H1 (cell line): ENCODE results near the gene KCNH5. TPM values are rescaled to one million over a fixed set of nuclear protein-coding genes. Genes with fewer than 3 reads are reported as not detected.

ENCODE experiments used
- CTCF ChIA-PET: fragments of 300-600 bp; sonication (Branson Sonifier 250); formaldehyde crosslinking; loops from one replicate; lab custom pipeline; 2021; ENCODE audit not compliant: partially characterized antibody; lab: Charles Lee
- POLR2A ChIA-PET: fragments of 300-600 bp; sonication (Branson Sonifier 250); formaldehyde crosslinking; loops from one replicate; lab custom pipeline; 2021; ENCODE audit warnings: inconsistent platforms; ENCODE audit not compliant: partially characterized antibody; lab: Charles Lee
- DNase-seq, 2 experiments: peaks; one replicate each; pipeline versions ENCODE4 v3.0.0 to v3.0.0-alpha.2; 2010 to 2022; ENCODE audit warnings: low spot score in 2 of 2, low read depth in 1 of 2, mixed read lengths in 1 of 2
- FAIRE-seq: peaks from 2 replicates; lab custom pipeline; 2011; peaks lifted over from hg19 to GRCh38; lab: Jason Lieb, UNC
- H2AFZ ChIP-seq: 2 replicates; pipeline ENCODE4 v1.8.1; 2012; ENCODE audit warnings: low read length, inconsistent platforms
- H2AK5ac ChIP-seq: 2 replicates; pipeline ENCODE4 v1.6.1; 2013; ENCODE audit warnings: low read depth, low read length
- H2BK120ac ChIP-seq: replicated peaks from 2 replicates; pipeline ENCODE3; 2013; ENCODE audit warnings: low read depth, low read length, inconsistent platforms
- H2BK12ac ChIP-seq: 2 replicates; pipeline ENCODE4 v1.6.1; 2013; ENCODE audit warnings: low read depth, low read length
- H2BK15ac ChIP-seq: 2 replicates; pipeline ENCODE4 v1.6.1; 2013; ENCODE audit warnings: low read length
- H2BK20ac ChIP-seq: 2 replicates; pipeline ENCODE4 v1.6.1; 2013; ENCODE audit warnings: low read length
- H2BK5ac ChIP-seq: 2 replicates; pipeline ENCODE4 v1.6.1; 2013; ENCODE audit warnings: low read depth, low read length
- H3K14ac ChIP-seq: 2 replicates; pipeline ENCODE4 v1.6.1; 2013; ENCODE audit warnings: inconsistent platforms; ENCODE audit not compliant: insufficient read length
- H3K18ac ChIP-seq: 2 replicates; pipeline ENCODE4 v1.6.1; 2013; ENCODE audit warnings: low read length; ENCODE audit errors: extremely low read depth
- H3K23ac ChIP-seq: 2 replicates; pipeline ENCODE4 v1.6.1; 2013; ENCODE audit warnings: inconsistent platforms; ENCODE audit not compliant: insufficient read length
- H3K23me2 ChIP-seq: 2 replicates; pipeline ENCODE4 v1.6.1; 2013; ENCODE audit warnings: low read depth, low read length
- H3K27ac ChIP-seq: 2 replicates; pipeline ENCODE4 v1.6.1; 2011; ENCODE audit warnings: low read depth, low read length, inconsistent platforms
- H3K27me3 ChIP-seq, 4 experiments: replicated peaks in 1 of 4; 1 replicate in 1 of 4; 2 replicates in 3 of 4; pipeline versions ENCODE4 v1.6.1 to v1.8.1; 2011 to 2013; ENCODE audit warnings: low read length in 3 of 4, mild to moderate bottlenecking in 3 of 4, inconsistent platforms in 2 of 4, mixed read lengths in 2 of 4, moderate library complexity in 1 of 4; ENCODE audit not compliant: control insufficient read depth in 3 of 4, insufficient read depth in 3 of 4; ENCODE audit errors: extremely low read depth in 1 of 4
- H3K36me3 ChIP-seq, 4 experiments: 2 replicates each; pipeline versions ENCODE4 v1.6.1 to v1.8.1; 2011 to 2013; ENCODE audit warnings: mild to moderate bottlenecking in 4 of 4, low read length in 3 of 4, moderate library complexity in 2 of 4, control low read depth in 1 of 4, inconsistent platforms in 1 of 4; ENCODE audit not compliant: insufficient read depth in 4 of 4, control insufficient read depth in 2 of 4
- H3K4ac ChIP-seq: replicated peaks from 2 replicates; pipeline ENCODE3; 2013; ENCODE audit warnings: low read length, low read depth, mixed read lengths, inconsistent platforms; ENCODE audit not compliant: insufficient read length
- H3K4me1 ChIP-seq, 4 experiments: replicated peaks in 1 of 4; 1 replicate in 1 of 4; 2 replicates in 3 of 4; pipeline versions ENCODE4 v1.6.1 to v1.8.1; 2011 to 2013; ENCODE audit warnings: low read length in 3 of 4, inconsistent platforms in 2 of 4, mixed read lengths in 1 of 4; ENCODE audit not compliant: insufficient read depth in 4 of 4, control insufficient read depth in 3 of 4
- H3K4me2 ChIP-seq, 2 experiments: 2 replicates each; pipeline versions ENCODE4 v1.6.1 to v1.8.1; 2011 to 2013; ENCODE audit warnings: low read depth in 2 of 2, low read length in 2 of 2, control low read depth in 1 of 2, inconsistent platforms in 1 of 2, mild to moderate bottlenecking in 1 of 2; ENCODE audit not compliant: insufficient read depth in 1 of 2
- H3K4me3 ChIP-seq, 4 experiments: fragments of 200-600, 300-600 bp in 1 of 4; sonication (generic), shearing (Covaris generic), sonication (Bioruptor Twin) in 1 of 4; 2 replicates each; pipeline versions ENCODE4 v1.5.1 to v1.8.1; 2011 to 2016; ENCODE audit warnings: low read length in 4 of 4, low read depth in 3 of 4, control low read depth in 2 of 4, inconsistent platforms in 2 of 4, mild to moderate bottlenecking in 2 of 4, mixed read lengths in 1 of 4, moderate library complexity in 1 of 4; ENCODE audit not compliant: insufficient read depth in 2 of 4; ENCODE audit errors: extremely low read depth in 1 of 4
- H3K56ac ChIP-seq: replicated peaks from 2 replicates; pipeline ENCODE3; 2013; ENCODE audit warnings: low read depth, mild to moderate bottlenecking, mixed read lengths, low read length, inconsistent platforms; ENCODE audit not compliant: insufficient read length
- H3K79me1 ChIP-seq: 2 replicates; pipeline ENCODE4 v1.6.1; 2013; ENCODE audit warnings: low read depth, low read length, control low read depth
- H3K79me2 ChIP-seq, 2 experiments: 2 replicates each; pipeline versions ENCODE4 v1.6.1 to v1.8.1; 2012 to 2013; ENCODE audit warnings: low read length in 2 of 2, mild to moderate bottlenecking in 2 of 2, inconsistent platforms in 1 of 2; ENCODE audit not compliant: insufficient read depth in 2 of 2, control insufficient read depth in 1 of 2
- H3K9ac ChIP-seq, 4 experiments: replicated peaks in 1 of 4; 1 replicate in 1 of 4; 2 replicates in 3 of 4; pipeline versions ENCODE4 v1.6.1 to v1.8.1; 2011 to 2013; ENCODE audit warnings: low read depth in 3 of 4, low read length in 3 of 4, control low read depth in 2 of 4, mild to moderate bottlenecking in 2 of 4, moderate library complexity in 2 of 4, inconsistent platforms in 1 of 4; ENCODE audit errors: extremely low read depth in 1 of 4
- H3K9me3 ChIP-seq, 2 experiments: 2 replicates each; pipeline versions ENCODE4 v1.6.1 to v1.8.1; 2012 to 2013; ENCODE audit warnings: mild to moderate bottlenecking in 2 of 2, moderate library complexity in 2 of 2, control low read depth in 1 of 2, inconsistent platforms in 1 of 2, low read depth in 1 of 2, low read length in 1 of 2, mixed read lengths in 1 of 2; ENCODE audit not compliant: insufficient read depth in 2 of 2
- H4K20me1 ChIP-seq, 2 experiments: replicated peaks in 1 of 2; 2 replicates each; pipeline versions ENCODE3 to v1.8.1; 2011 to 2013; ENCODE audit warnings: inconsistent platforms in 2 of 2, low read length in 2 of 2, mild to moderate bottlenecking in 1 of 2; ENCODE audit not compliant: insufficient read depth in 2 of 2, control insufficient read depth in 1 of 2
- H4K5ac ChIP-seq: 2 replicates; pipeline ENCODE4 v1.6.1; 2013; ENCODE audit warnings: low read length, low read depth, mixed read lengths, inconsistent platforms; ENCODE audit not compliant: insufficient read length
- H4K8ac ChIP-seq: 2 replicates; pipeline ENCODE4 v1.8.0; 2013; ENCODE audit warnings: mild to moderate bottlenecking, moderate library complexity, low read length, inconsistent platforms; ENCODE audit not compliant: insufficient read depth; ENCODE audit errors: extremely low read depth
- H4K91ac ChIP-seq: replicated peaks from 2 replicates; pipeline ENCODE3; 2013; ENCODE audit warnings: low read length, mixed read lengths, inconsistent platforms; ENCODE audit not compliant: insufficient read length
- JUND ChIP-seq: IDR thresholded peaks from 2 replicates; pipeline ENCODE4 v1.6.1; 2011; ENCODE audit warnings: mild to moderate bottlenecking, improper control_type of control experiment, low read length
- KDM4A ChIP-seq: IDR thresholded peaks from one replicate; pipeline ENCODE4 v1.7.1; 2012; ENCODE audit warnings: low read depth, mild to moderate bottlenecking, moderate library complexity, low read length, inconsistent platforms; ENCODE audit not compliant: severe bottlenecking
- KDM5A ChIP-seq: fragments of 200-600 bp; IDR thresholded peaks from 2 replicates; pipeline ENCODE4 v1.7.1; 2012; ENCODE audit warnings: mild to moderate bottlenecking, low read length, inconsistent platforms, mixed read lengths
- POLR2A ChIP-seq, 2 experiments: IDR thresholded peaks; 1 replicate in 1 of 2; 2 replicates in 1 of 2; pipeline ENCODE4 v1.6.1; 2011; ENCODE audit warnings: low read depth in 2 of 2, low read length in 2 of 2, mild to moderate bottlenecking in 2 of 2; ENCODE audit errors: control extremely low read depth in 1 of 2
- RAD21 ChIP-seq, 2 experiments: IDR thresholded peaks in 1 of 2; conservative IDR thresholded peaks in 1 of 2; 2 replicates each; pipeline ENCODE4 v1.6.1; 2011; ENCODE audit warnings: low read depth in 2 of 2, low read length in 2 of 2, improper control_type of control experiment in 1 of 2, inconsistent platforms in 1 of 2, mild to moderate bottlenecking in 1 of 2, moderate library complexity in 1 of 2
- RBBP5 ChIP-seq: IDR thresholded peaks from 2 replicates; pipeline ENCODE4 v1.7.1; 2012; ENCODE audit warnings: low read depth, mild to moderate bottlenecking, inconsistent platforms, low read length, moderate library complexity, borderline replicate concordance
- SIN3A ChIP-seq, 2 experiments: IDR thresholded peaks in 1 of 2; conservative IDR thresholded peaks in 1 of 2; 2 replicates each; pipeline ENCODE4 v1.6.1; 2011 to 2012; ENCODE audit warnings: low read length in 2 of 2, improper control_type of control experiment in 1 of 2, low read depth in 1 of 2, mild to moderate bottlenecking in 1 of 2
- SIRT6 ChIP-seq: IDR thresholded peaks from one replicate; pipeline ENCODE4 v1.7.1; 2012; ENCODE audit warnings: low read length, inconsistent platforms
- SIX5 ChIP-seq: IDR thresholded peaks from 2 replicates; pipeline ENCODE4 v1.6.1; 2011; ENCODE audit warnings: mild to moderate bottlenecking, low read depth, low read length
- SP1 ChIP-seq: IDR thresholded peaks from 2 replicates; pipeline ENCODE4 v1.6.1; 2011; ENCODE audit warnings: low read depth, low read length
- SP4 ChIP-seq: IDR thresholded peaks from 2 replicates; pipeline ENCODE4 v1.6.1; 2012; ENCODE audit warnings: low read length, inconsistent platforms
- YY1 ChIP-seq: IDR thresholded peaks from 2 replicates; pipeline ENCODE4 v1.6.1; 2011; ENCODE audit warnings: low read depth, mild to moderate bottlenecking, low read length
- WGBS, 2 experiments: shearing (Covaris generic) in 1 of 2; methylation state at CpG; one replicate each; pipeline versions ENCODE4 v1.1.6 to v1.1.7; 2013 to 2015; ENCODE audit warnings: low lambda C conversion rate in 2 of 2, mixed read lengths in 2 of 2, inconsistent platforms in 1 of 2, low coverage in 1 of 2, missing lambda C conversion rate in 1 of 2; ENCODE audit not compliant: insufficient replicate concordance in 2 of 2, insufficient coverage in 1 of 2, insufficient read length in 1 of 2; ENCODE audit errors: extremely low coverage in 1 of 2, missing lambda C conversion rate in 1 of 2; 5-methylcytosine and 5-hydroxymethylcytosine counted together
- polyA plus RNA-seq, 7 experiments: library from polyadenylated mRNA; depleted of rRNA in 3 of 7; stranded (reverse) in 5 of 7; unstranded in 2 of 7; fragments of >200 nt in 5 of 7; fragments of 200-250 nt in 2 of 7; gene quantifications; 1 replicate in 5 of 7; 2 replicates in 1 of 7; 4 replicates in 1 of 7; pipeline versions ENCODE4 v1.2.1 to v1.2.3, GENCODE V29; 2011 to 2013; ENCODE audit warnings: missing spikeins in 2 of 7, mixed read lengths in 2 of 7
- total RNA-seq: library from RNA; stranded (reverse); fragmentation: NEBNext Ultra II Directional; extraction: Animal tissue kit (Norgen Biotek cat#: 25700); gene quantifications from 2 replicates; pipeline ENCODE4 v1.2.1, GENCODE V29; 2021
- TF ChIP-seq, protein P1 (sequence below): IDR thresholded peaks from 2 replicates; pipeline ENCODE4 v1.6.1; 2012; ENCODE audit warnings: inconsistent platforms
- TF ChIP-seq, protein P2 (sequence below): IDR thresholded peaks from 2 replicates; pipeline ENCODE4 v1.6.1; 2011; ENCODE audit warnings: low read length, improper control_type of control experiment

Gene KCNH5
- total and polyA plus RNA-seq, 2 of the 8 experiments (the other 6 are each of a cell fraction or from before 2014, with no cell fraction given): 0.24 to 0.50 TPM

- Histone ChIP-seq H3K9me3 (no peaks in the 10 kb centered on the region), H4K8ac (no peak overlapping the region), H3K9ac (no peak overlapping the region), H3K79me1 (no peaks in the 10 kb centered on the region), H3K79me2 (no peaks in the 10 kb centered on the region), H4K91ac (no peak overlapping the region), H3K36me3 (no peaks in the 10 kb centered on the region), H3K4me2 (no peak overlapping the region), H2BK120ac (no peak overlapping the region), H3K14ac (no peak overlapping the region), H3K4me3 (no peak overlapping the region), H2BK5ac (no peak overlapping the region), H3K27me3 (no peaks in the 10 kb centered on the region), H2AK5ac (no peak overlapping the region), H2BK12ac (no peak overlapping the region), H3K18ac (no peak overlapping the region), H3K4me1 (no peaks in the 10 kb centered on the region), H3K23me2 (no peaks in the 10 kb centered on the region), H3K23ac (no peak overlapping the region), H3K27ac (no peak overlapping the region), H3K4ac (no peak overlapping the region), H3K56ac (no peak overlapping the region), H2AFZ (no peak overlapping the region), H4K20me1 (no peaks in the 10 kb centered on the region), H2BK15ac (no peak overlapping the region), H4K5ac (no peak overlapping the region), H2BK20ac (no peak overlapping the region)
- DNase-seq (no peak), FAIRE-seq (no peak)
- CTCF ChIA-PET: no interaction called here
- POLR2A ChIA-PET: no interaction called here
- WGBS, 2 experiments: 98% methylated on average over 2 of the region's 2 CpGs; no CpG with 5 or more reads in 1 of the 2 experiments
- TF ChIP-seq KDM5A (no peak), JUND (no peak), RAD21 (IDR thresholded peaks at IDR 0.05 in 1 of 2, conservative IDR thresholded peaks at IDR 0.05 in 1 of 2; ENCODE audit: low read depth in 2 of 2, low read length in 2 of 2) (no peak), SIN3A (conservative IDR thresholded peaks at IDR 0.05 in 1 of 2, IDR thresholded peaks at IDR 0.05 in 1 of 2; ENCODE audit: low read depth in 1 of 2, low read length in 2 of 2) (no peak), SP1 (no peak), YY1 (no peak), KDM4A (no peak), SIRT6 (no peak), RBBP5 (no peak), SP4 (no peak), POLR2A (IDR thresholded peaks at IDR 0.05; ENCODE audit: control extremely low read depth in 1 of 2, low read depth in 2 of 2, low read length in 2 of 2) (no peak), SIX5 (no peak)
- TF ChIP-seq, protein P1, sequence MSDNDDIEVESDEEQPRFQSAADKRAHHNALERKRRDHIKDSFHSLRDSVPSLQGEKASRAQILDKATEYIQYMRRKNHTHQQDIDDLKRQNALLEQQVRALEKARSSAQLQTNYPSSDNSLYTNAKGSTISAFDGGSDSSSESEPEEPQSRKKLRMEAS: no peak
- TF ChIP-seq, protein P2, sequence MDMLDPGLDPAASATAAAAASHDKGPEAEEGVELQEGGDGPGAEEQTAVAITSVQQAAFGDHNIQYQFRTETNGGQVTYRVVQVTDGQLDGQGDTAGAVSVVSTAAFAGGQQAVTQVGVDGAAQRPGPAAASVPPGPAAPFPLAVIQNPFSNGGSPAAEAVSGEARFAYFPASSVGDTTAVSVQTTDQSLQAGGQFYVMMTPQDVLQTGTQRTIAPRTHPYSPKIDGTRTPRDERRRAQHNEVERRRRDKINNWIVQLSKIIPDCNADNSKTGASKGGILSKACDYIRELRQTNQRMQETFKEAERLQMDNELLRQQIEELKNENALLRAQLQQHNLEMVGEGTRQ: no peak
Measured at GRCh38 chr14:62952226-62952625, 93.0 kb downstream of the KCNH5 start.
